IMR-90 (cell line): ENCODE measurements around the gene C6orf89.
"Not testable (repeated sequence)": the region's sequence is repeated elsewhere in the genome, so short reads cannot be mapped to it uniquely, and the experiment has no call there.

Experiments used
- CTCF ChIP-seq: conservative IDR thresholded peaks from 2 replicates; pipeline ENCODE4 v1.5.1; 2012; ENCODE audit warnings: mild to moderate bottlenecking, low read depth, low read length, improper control_type of control experiment
- FOS ChIP-seq: fragments of 150-350 bp; IDR thresholded peaks from 2 replicates; pipeline ENCODE4 v1.6.1; 2016; ENCODE audit warnings: low read depth, low read length
- MAZ ChIP-seq: IDR thresholded peaks from 2 replicates; pipeline ENCODE4 v1.6.1; 2012; ENCODE audit warnings: low read depth, mild to moderate bottlenecking, low read length, improper control_type of control experiment, moderate library complexity, borderline replicate concordance
- POLR2A ChIP-seq: IDR thresholded peaks from 2 replicates; pipeline ENCODE4 v1.6.1; 2012; ENCODE audit warnings: mild to moderate bottlenecking, low read depth, low read length
- RFX5 ChIP-seq: IDR thresholded peaks from 2 replicates; pipeline ENCODE4 v1.8.0; 2012; ENCODE audit warnings: low read depth, mild to moderate bottlenecking, low read length, moderate library complexity

GRCh38 chr6:36949076-36949475 lies 63.3 kb downstream of the C6orf89 start:
- not testable (repeated sequence) for TF ChIP-seq RFX5, FOS, POLR2A, CTCF, MAZ
